GM12874 (cell line): ENCODE results near the gene NAA25.

Experiments used
- CTCF ChIP-seq: IDR thresholded peaks from 2 replicates; pipeline ENCODE4 v1.5.1; 2011; ENCODE audit warnings: low read depth, mild to moderate bottlenecking, control low read depth, low read length, moderate library complexity; ENCODE audit not compliant: insufficient read depth

NAA25 gene

DNA sequence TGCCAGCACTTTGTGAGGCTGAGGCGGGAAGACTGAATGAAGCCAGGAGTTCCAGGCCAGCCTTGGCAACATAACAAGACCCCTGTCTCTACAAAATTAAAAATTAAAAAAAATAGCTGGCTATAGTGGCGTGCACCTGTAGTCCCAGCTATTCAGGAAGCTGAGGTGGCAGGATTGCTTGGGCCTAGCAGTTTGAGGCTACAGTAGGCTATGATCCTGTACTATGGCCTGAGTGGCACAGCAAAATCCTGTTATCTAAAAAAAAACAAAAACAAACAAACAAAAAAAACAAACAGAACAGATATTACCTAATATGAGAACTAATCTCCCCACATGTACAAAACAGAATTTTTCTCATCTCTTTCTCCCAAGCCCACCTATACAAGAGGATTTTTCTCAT, 111.3 kb downstream of the NAA25 start:
- TF ChIP-seq CTCF, result no peak

DNA sequence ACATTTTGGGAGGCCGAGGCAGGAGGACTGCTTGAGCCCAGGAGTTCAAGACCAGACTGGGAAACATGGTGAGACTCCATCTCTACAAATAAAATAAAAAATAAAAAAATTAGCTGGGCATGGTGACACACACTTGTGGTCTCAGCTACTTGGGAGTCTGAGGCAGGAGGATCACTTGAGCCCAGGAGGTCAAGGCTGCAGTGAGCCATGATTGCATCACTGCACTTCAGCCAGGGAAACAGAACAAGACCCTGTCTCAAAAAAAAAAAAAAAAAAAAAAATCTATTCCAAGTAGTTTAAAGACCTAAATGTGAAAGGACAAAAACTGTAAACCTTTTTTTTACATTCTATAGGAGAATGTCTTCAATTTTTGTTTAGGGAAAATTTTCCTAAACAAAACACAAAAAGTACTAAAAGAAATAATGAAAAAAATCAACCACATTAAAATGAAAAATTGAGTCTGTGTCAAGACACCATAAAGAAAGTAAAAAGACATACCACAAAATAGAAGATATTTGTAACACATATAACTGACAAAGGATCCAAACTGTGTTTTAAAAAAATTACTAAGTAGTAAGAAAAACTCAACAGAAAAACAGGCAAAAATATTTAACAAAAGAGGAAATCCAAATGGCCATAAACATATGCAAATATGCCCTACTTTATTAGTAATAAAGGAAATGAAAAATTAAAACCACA, 112.7 kb downstream of the NAA25 start:
- TF ChIP-seq CTCF, result no peak

GRCh38 chr12:111993292-111994150, 115.1 kb downstream of the NAA25 start:
- TF ChIP-seq CTCF, result no peak

GRCh38 chr12:111992464-111992863, 116.1 kb downstream of the NAA25 start:
- no peak for TF ChIP-seq CTCF

DNA sequence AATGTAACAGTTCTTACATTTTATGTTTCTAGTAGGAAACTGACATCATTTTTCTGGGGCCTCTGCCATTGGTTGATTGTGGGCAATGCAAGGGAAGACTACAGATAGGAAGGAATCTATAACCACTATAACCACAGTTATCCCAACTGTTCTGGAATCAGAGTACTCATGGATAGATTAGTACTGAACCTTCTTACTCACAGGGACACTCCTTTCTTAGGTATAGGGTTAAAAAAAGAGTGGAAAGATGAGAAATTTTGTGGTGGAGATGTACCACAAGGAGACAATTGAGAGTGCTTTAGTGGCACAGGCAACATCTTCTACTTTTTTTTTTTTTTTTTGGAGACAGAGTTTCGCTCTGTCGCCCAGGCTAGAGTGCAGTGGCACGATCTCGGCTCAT, 116.6 kb downstream of the NAA25 start:
- no peak for TF ChIP-seq CTCF

DNA sequence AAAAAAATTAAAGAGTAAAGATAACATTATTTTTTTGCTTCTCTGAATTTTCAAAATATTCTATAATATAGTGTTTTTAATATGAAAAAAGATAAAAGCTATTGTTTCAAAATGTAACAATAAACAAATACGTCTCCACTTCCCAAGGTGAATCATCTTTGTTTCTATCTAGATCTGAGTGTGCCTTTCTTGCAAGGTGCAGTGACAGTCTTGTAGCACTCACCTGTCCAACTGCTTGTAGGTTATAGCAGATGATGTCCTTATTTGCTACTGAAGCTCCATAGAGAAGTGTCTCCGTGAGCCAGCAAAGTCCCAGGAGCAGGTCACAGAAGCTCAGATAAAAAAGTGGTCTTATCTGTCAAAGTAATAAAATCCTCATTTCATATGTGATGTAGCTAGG, 117.0 kb downstream of the NAA25 start:
- TF ChIP-seq CTCF, result no peak

GRCh38 chr12:111984820-111985219, 123.8 kb downstream of the NAA25 start:
- no peak for TF ChIP-seq CTCF
